ENCODE results near the gene LRP8.

DNA sequence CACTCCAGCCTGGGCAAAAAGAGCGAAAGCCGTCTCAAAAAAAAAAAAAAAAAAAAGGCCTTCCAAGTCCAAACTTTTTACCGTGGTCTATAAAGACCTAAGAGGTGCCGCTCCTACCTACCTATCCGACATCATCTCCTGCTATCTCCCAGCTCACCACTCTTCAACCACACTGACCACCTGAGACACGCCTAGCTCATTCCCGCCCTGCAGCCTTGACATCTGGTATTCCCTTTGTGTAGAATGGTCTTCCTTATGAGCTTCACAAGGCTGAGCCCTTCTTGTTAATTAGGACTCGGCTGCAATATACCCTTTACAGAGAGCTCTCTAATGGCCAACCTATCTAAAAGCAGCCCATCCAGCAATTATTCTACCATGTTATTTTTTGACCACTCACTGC, 90.2 kb downstream of the LRP8 start:
- TF ChIP-seq, protein P1, sequence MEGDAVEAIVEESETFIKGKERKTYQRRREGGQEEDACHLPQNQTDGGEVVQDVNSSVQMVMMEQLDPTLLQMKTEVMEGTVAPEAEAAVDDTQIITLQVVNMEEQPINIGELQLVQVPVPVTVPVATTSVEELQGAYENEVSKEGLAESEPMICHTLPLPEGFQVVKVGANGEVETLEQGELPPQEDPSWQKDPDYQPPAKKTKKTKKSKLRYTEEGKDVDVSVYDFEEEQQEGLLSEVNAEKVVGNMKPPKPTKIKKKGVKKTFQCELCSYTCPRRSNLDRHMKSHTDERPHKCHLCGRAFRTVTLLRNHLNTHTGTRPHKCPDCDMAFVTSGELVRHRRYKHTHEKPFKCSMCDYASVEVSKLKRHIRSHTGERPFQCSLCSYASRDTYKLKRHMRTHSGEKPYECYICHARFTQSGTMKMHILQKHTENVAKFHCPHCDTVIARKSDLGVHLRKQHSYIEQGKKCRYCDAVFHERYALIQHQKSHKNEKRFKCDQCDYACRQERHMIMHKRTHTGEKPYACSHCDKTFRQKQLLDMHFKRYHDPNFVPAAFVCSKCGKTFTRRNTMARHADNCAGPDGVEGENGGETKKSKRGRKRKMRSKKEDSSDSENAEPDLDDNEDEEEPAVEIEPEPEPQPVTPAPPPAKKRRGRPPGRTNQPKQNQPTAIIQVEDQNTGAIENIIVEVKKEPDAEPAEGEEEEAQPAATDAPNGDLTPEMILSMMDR (conservative IDR thresholded peaks at IDR 0.05; ENCODE audit: low read depth, low read length) = no peak
- TF ChIP-seq EZH2 (IDR thresholded peaks at IDR 0.05; ENCODE audit: low read length, unreplicated experiment) = no peak

All from PC-3 (cell line).